LoVo (cell line): ENCODE results near the gene SH3BGRL.
A peak's percentile ranks its signal among the peaks of the same experiment; 100 is the strongest.
"Not testable (repeated sequence)": the region's sequence is repeated elsewhere in the genome, so short reads cannot be mapped to it uniquely, and the experiment has no call there.

ENCODE experiments used
- DNase-seq: peaks from one replicate; pipeline ENCODE4 v3.0.0-alpha.2; 2016; ENCODE audit warnings: low spot score

Gene SH3BGRL

DNA sequence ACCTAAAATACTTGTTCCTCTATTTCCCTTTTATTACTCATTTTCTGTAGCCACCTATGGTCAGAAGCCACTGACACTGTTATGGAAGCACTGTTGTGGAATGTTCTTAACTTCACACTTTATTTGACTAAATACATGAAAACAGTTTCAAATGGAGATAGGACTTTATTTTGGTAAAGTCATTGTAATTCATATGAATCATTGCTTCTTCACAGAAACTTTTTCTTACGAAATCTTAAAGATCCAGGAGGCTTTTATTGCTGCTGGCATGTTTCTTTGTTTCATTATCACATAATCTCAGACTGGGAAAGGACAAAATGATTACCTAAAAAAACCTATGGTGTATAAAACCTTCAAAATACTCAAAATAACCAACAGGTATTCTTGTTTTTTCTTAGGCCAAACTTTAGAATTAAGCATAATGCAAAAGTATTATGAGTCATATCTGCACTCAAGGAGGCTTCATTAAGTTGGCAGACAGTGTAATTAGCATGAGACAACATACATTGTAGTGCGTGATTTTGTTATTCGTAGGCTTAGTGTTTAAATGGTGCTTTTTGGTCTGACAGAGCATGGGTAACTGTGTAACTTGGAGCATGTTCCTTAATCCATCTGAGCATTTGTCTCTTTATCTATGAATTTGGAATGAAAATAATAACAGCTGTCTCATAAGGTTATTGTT is 58.0 kb downstream of the SH3BGRL start:
- DNase-seq = no peak

DNA sequence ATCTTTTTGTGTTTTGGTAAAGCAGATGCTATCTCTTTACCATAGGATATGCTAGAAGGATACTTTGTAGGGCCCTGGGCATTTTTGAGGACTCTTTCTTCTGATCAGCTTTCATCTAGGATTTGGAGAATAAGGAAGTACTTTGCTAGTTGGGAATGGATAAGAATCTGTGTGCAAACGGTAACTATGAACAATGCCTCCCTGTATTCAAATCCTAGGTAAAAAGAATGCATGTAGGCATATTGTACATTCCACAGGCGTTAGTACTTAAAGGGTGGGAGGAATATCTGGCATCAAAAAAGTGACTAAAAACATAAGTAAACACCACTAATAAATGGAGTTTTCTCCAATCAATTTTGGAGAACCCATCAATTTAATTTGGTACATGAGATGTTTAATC is 59.7 kb downstream of the SH3BGRL start:
- DNase-seq = no peak

DNA sequence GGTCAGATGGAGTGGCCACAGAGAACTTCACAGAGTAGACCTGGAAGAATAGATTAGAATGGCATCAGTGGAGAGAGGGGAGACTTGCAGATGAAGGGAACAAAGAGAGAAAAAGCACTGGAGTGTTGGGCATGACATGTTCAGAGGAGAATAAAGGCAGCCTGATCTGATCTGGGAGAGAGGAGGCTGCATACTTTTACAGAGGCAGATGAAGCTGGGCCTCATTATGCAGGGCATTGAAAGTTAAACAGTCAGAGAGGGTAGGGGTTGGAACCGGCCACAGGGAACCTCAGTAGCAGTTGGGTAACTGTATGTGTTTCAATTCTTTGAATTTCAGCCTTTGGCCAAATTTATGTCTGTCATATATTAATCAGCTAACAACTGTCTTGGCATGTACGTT is 61.2 kb downstream of the SH3BGRL start:
- no peak for DNase-seq

DNA sequence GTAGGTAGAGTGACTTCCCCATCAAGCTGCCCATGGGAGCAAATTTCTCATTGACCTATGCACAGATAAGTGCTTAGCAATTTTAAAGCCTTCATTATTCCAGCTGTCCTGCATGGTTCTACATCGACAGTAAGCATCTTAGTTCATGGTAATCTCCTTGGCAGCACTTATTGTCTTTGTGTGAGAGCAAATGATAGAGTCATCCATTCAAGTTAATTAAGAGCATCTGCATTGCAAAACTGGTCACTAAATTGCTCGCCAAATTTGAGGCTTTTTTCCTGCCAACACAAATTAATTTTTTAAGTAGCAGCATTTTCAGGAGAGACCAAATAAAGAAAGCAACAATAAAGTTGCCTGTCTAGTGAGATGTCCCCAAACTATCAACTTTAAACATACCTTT is 76.7 kb downstream of the SH3BGRL start:
- no peak for DNase-seq

DNA sequence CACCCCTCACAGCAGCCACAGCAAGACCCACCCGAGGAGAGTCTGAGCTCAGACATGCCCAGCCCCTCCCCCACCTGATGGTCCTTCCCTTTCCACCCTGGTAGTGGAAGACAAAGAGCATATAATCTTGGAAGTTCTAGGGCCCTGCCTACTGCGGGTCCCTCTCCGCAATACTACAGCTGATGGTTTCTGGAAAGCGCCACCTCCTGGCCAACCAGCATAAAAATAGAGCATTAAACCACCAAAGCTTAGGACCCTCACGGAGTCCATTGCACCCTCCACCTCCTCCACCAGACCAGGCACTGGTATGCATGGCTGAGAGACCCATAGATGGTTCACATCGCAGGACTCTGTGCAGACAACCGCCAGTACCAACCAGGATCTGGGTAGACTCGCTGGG is 78.2 kb downstream of the SH3BGRL start:
- no peak for DNase-seq

DNA sequence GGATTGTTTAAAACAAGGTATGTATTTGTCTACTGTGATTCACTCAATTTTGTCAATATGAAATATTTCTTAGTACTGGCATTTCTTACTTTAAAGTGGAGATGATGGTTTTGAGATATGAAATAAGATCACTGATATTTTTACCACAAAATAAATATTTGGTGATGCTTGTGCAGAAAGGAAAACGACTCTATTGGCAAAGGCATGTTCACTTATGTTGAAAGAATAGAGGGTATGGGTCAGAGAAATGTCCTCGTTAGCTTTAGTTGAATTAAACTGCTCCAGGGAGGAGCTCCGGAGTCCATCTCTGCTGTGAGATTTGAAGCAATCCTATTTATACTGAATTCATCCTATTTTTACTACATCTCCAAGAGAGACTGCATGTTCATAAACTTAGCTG is 84.2 kb downstream of the SH3BGRL start:
- DNase-seq = no peak

DNA sequence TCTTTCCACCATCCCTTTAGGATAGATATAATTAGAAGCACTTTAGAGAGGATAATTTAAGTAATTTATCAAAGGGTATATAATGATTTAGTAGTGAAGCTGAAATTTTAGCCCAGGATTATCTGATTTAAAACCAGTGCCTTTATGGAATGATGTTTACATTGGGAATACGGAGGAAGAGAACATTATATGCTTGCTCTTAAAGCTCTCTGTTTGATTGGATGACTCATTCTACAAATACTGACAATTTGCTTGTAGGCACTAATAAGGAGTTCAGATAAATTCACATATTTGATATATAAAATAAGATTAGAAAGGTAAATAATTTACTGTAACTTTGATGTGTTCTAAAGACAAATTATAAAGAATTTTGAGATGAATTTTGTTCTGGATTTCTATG is 84.7 kb downstream of the SH3BGRL start:
- no peak for DNase-seq

DNA sequence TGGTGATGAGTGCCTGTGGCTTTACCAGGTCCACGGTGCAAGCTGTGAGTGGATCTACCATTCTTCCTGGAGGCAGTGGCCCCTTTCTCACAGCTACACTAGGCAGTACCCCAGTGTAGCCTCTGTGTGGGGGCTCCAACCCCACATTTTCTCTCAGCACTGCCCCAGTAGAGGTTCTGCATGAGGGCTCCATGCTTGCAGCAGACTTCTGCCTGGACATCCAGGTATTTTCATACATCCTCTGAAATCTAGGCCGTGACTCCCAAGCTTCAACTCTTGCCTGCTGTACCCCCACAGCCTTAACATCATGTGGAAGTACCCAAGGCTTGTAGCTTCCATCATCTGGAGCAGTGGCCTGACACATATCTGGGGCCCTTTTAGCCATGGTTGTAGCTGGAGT is 90.1 kb downstream of the SH3BGRL start:
- no peak for DNase-seq

DNA sequence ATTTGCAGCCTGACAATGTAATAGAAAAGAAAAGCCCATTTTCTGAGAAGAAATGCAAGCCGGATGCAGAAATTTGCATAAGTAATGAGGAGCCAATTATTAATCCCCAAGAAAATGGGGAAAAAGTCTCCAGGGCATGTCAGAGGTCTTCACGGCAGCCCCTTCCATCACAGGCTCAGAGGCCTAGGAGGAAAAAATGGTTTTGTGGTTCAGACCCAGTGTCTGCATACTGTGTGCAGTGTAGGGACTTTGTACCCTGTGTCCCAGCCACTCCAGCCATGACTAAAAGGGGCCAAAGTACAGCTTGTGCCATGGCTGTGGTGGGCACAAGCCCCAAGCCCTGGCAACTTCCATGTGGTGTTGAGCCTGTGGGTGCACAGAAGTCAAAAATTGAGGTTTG is 92.2 kb downstream of the SH3BGRL start:
- DNase-seq = no peak

DNA sequence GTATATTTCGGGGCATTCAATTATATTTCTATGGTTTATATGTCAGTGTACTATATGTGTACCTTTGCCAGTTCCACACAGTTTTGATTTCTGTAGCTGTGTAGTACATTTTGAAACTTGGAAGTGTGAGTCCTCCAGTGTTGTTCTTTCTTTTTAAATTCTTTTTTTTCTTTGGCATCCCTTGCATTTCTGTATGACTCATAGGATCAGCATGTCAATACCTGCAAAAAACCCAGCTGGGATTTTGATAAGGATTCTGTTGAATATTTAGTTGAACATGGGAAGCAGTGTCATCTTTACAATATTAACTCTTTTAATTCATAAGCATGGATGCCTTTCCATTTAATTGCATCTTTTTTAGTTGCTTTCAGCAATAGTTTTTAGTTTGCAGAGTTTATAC is 100.0 kb downstream of the SH3BGRL start:
- peak; percentile 2 for DNase-seq

DNA sequence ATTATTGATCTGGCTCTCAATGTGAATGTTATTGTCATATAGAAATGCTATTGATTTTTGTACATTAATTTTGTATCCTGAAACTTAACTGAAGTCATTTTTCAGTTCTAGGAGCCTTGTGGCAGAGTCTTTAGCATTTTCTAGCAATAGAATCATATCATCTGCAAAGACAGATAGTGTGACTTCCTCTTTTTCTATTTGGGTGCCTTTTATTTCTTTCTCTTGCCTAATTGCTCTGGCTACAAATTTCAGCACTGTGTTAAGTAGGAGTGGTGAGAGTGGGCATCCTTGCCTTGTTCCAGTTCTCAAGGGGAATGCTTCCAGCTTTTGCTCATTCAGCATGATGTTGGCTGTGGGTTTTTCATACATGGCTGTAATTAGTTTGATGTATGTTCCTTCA is 102.7 kb downstream of the SH3BGRL start:
- no peak for DNase-seq

DNA sequence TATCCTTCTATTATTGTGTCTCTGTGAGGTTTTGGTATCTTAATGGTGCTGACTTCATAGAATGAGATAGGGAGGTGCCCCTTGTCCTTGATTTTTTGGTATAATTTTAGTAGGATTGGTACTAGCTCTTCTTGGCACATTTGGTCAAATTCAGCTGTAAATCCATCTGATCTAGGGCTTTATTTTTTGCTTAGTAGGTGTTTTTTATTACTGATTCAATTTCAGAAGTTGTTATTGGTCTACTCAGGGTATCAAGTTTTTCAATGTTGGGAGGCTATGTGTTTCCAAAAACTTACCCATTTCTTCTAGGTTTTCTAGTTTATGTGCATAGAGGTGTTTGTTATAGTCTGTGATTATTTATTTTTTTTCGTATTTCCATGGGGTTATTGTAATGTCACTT is 103.3 kb downstream of the SH3BGRL start:
- no peak for DNase-seq

DNA sequence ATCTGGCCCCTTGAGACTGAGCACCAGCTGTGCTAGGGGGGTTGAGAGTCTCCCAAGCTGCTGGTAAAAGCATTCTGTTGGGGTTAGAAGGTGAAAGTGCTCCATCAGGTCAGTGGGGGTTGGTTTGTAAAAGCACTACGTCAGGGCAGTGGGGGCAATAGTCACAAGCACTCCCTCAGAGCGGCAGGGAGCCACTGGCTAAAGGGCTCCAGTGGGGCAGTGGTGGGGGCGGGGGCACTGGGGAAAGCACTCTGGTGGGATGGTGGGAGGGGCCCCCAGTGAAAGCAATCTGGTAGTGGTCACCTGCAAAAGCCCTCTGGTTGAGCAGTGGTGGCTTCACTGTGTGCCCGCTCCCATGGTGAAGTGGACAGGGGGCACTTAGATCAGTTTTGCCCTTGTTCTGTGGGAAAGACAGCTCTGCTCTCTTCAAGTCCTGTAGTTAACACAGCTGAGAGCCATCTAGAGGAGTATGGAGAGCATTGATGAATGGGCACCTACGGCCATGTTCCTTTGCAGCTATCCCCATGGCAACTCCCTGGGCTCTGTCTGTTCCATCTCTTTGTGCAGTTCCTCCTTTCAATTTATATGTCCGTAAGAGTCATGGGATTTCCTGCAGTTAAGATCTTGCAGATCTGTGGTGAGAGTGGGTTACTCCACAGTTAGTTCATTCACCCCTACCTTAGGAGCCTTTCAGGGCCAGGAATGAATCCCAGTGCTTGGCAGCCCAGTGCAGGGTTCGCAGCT is 106.4 kb downstream of the SH3BGRL start:
- no peak for DNase-seq

DNA sequence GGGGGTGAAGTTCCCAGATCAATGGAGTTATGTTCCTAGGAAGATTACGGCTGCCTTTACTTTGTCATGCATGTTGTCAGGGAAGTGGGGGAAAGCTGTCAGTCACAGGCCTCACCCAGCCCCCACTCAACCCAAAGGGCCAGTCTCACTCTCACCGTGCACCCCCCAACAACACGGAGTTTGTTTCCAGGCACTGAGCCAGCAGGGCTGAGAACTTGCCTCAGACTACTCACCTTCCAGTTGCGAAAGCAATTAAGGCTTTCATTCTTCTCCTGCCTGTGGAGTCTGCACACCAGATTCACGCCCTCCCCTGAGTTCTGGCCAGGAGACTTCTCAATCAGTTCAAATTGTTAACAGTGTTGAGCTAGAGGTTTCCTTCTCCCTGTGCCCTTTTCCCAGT is 114.3 kb downstream of the SH3BGRL start:
- DNase-seq = no peak

DNA sequence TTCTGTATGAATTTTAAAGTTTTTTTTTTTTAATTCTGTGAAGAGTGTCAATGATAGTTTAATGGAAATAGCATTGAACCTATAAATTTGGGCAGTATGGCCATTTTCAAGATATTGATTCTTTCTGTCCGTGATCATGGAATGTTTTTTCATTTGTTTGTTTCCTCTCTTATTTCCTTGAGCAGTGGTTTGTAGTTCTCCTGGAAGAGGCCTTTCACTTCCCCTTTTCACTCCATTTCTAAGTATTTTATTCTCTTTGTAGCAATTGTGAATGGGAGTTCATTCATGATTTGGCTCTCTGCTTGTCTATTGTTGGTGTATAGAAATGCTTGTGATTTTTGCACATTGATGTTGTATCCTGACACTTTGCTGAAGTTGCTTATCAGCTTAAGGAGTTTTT is 129.8 kb downstream of the SH3BGRL start:
- not testable (repeated sequence) for DNase-seq

DNA sequence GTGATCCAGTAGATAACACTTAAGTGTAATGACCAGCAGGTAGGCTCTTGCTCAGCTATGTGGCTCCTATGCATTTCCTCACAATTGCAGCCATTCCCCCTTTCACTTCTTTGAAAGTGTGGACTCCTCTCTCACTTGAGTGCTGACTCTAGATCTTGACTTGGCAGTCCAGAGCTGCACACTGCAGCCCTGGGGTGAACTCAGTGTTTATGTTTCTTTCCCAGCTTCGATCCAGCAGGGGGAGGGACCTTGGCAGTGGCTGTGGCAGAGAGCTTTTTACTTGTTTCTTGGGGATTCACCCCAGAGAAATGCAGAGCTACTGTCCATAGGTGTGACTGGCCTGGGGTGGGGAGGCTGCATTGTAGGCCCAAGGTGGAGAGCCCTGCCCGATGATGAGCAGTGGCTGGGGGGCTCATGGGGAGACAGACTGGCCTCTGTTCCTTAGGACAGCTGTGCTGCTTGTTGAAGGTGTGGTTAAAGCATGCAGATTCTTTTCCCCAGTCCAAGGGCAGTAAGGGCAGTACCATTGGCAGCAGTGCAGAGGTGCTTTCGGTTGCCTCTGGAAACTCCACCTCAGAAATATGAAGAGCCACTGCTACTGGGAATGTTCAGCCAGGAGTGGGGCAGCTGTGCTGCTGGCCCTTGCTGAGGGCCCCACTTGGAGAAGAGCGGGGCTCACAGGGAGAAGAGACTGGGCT is 134.7 kb downstream of the SH3BGRL start:
- DNase-seq = no peak

DNA sequence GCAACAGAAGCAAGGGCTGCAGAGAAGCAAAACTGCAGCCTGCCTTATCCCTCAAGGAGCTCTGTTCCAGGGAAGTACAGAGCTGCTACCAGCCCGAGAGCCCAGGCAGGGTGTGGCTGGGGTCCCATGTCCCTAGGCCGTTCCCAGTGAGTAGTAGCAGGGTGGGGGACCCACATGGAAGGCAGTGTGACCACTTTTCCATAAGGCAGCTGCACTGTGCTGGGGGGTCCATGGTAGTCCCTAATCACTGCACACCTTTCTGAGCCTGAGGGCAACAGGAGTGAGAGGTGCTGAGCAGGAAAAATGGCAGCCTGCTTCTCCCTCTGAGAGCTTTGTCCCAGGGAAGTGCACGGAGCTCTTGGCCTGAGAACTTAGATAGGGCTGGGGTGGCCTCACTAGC is 135.9 kb downstream of the SH3BGRL start:
- DNase-seq = no peak

DNA sequence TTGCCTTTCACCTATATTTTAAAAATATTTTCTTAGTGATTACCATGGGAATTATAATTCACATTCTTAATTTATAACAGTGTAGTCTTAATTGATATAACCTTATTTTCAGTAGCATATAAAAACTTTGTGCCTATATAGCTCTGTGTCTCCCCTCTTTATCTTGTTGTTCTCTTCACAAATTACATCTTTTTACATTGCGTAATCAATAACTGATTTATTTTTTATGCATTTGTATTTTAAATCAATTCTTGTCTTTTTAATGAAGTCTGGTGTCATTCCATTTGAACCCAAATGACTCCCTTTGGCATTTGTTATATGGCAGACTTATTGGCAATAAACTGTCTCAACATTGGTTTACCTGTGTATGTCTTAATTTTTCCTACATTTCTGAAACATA is 137.0 kb downstream of the SH3BGRL start:
- no peak for DNase-seq

DNA sequence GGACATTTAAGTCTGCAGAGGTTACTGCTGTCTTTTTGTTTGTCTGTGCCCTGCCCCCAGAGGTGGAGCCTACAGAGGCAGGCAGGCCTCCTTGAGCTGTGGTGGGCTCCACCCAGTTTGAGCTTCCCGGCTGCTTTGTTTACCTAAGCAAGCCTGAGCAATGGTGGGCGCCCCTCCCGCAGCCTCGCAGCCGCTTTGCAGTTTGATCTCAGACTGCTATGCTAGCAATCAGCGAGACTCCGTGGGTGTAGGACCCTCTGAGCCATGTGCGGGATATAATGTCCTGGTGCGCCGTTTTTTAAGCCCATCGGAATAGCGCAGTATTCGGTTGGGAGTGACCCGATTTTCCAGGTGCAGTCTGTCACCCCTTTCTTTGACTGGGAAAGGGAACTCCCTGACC is 143.4 kb downstream of the SH3BGRL start:
- DNase-seq = not testable (repeated sequence)
